Endothelial cell (in vitro differentiated cells): ENCODE data around the gene FAM200B. TPM values are rescaled to one million over a fixed set of nuclear protein-coding genes. Genes with fewer than 3 reads are reported as not detected.

Source experiments
- DNase-seq: peaks from one replicate; pipeline ENCODE4 v3.0.0; 2021; ENCODE audit warnings: low spot score
- H3K27ac Mint-ChIP-seq: one replicate; pipeline ENCODE4 v1.8.0; 2021; ENCODE audit warnings: mixed read lengths, inconsistent platforms; ENCODE audit not compliant: unreplicated experiment
- H3K27me3 Mint-ChIP-seq: one replicate; pipeline ENCODE4 v1.8.0; 2021; ENCODE audit warnings: mild to moderate bottlenecking, moderate library complexity, mixed read lengths, inconsistent platforms; ENCODE audit not compliant: unreplicated experiment
- H3K36me3 Mint-ChIP-seq: one replicate; pipeline ENCODE4 v1.8.0; 2021; ENCODE audit warnings: mild to moderate bottlenecking, low read depth, mixed read lengths, inconsistent platforms; ENCODE audit not compliant: unreplicated experiment
- H3K4me1 Mint-ChIP-seq: one replicate; pipeline ENCODE4 v1.8.0; 2021; ENCODE audit warnings: mild to moderate bottlenecking, mixed read lengths, inconsistent platforms; ENCODE audit not compliant: unreplicated experiment
- H3K4me3 Mint-ChIP-seq: one replicate; pipeline ENCODE4 v1.8.0; 2021; ENCODE audit warnings: mild to moderate bottlenecking, mixed read lengths, inconsistent platforms; ENCODE audit not compliant: unreplicated experiment
- H3K9me3 Mint-ChIP-seq: one replicate; pipeline ENCODE4 v1.8.0; 2021; ENCODE audit warnings: mixed read lengths, inconsistent platforms; ENCODE audit not compliant: unreplicated experiment
- total RNA-seq: library from RNA; stranded (reverse); fragmentation: NEBNext Ultra II Directional; extraction: Animal tissue kit (Norgen Biotek cat#: 25700); gene quantifications from one replicate; pipeline ENCODE4 v1.2.1, GENCODE V29; 2021; ENCODE audit not compliant: unreplicated experiment
- TF ChIP-seq, protein P1 (sequence below): fragments of 200-600 bp; sonication (generic); IDR thresholded peaks from one replicate; pipeline ENCODE4 v1.5.0; 2021; ENCODE audit warnings: antibody characterized with exemption; ENCODE audit not compliant: unreplicated experiment

FAM200B gene
- total RNA-seq, 1 donor from 2014 or later: 22.8 TPM

DNA sequence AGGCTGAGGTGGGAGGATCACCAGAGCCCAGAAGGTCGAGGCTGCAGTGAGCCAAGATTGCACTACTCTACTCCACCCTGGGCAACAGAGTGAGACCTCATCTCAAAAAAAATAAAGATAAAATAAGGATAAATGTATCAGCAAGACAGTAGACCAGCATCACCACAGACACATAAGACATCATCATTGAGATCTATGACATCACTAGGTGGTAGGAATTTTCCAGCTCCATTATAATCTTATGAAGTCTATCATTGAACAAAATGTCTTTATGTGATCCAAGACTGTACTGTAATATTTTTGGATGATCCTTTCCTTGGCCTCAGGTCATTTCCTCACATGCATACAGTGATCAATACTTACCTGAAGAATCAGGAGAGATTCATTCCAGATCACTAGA lies 8.3 kb upstream of the FAM200B start:
- no peaks in the 10 kb centered on the region for H3K36me3 Mint-ChIP-seq
- no peak overlapping the region for H3K4me3 Mint-ChIP-seq
- no peak for DNase-seq
- H3K27me3 Mint-ChIP-seq: no peaks in the 10 kb centered on the region
- H3K27ac Mint-ChIP-seq: no peak overlapping the region
- H3K9me3 Mint-ChIP-seq: no peaks in the 10 kb centered on the region
- TF ChIP-seq, protein P1, sequence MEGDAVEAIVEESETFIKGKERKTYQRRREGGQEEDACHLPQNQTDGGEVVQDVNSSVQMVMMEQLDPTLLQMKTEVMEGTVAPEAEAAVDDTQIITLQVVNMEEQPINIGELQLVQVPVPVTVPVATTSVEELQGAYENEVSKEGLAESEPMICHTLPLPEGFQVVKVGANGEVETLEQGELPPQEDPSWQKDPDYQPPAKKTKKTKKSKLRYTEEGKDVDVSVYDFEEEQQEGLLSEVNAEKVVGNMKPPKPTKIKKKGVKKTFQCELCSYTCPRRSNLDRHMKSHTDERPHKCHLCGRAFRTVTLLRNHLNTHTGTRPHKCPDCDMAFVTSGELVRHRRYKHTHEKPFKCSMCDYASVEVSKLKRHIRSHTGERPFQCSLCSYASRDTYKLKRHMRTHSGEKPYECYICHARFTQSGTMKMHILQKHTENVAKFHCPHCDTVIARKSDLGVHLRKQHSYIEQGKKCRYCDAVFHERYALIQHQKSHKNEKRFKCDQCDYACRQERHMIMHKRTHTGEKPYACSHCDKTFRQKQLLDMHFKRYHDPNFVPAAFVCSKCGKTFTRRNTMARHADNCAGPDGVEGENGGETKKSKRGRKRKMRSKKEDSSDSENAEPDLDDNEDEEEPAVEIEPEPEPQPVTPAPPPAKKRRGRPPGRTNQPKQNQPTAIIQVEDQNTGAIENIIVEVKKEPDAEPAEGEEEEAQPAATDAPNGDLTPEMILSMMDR: no peak
- peaks cover 2% of the 10 kb centered on the region for H3K4me1 Mint-ChIP-seq

DNA sequence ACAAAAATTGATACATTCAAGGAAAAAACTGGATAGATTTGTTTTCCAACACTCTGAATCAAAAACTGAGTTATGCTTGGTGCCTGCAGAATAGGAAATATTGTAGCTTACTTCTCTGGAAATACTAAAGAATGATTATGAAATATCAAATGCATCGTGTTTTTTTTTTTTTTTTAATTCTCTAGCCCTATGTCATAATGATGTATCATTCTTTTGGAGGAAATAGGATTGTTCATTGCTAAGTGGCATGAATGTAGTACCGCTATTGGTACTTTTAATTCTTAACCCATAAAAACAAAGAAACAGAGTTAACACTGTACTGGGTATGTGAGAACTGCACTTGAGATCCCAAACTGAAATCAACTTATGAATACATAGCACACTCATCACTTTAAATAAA lies 7.6 kb upstream of the FAM200B start:
- H3K27ac Mint-ChIP-seq: no peak overlapping the region
- no peaks in the 10 kb centered on the region for H3K9me3 Mint-ChIP-seq
- no peaks in the 10 kb centered on the region for H3K27me3 Mint-ChIP-seq
- peaks cover 2% of the 10 kb centered on the region for H3K4me1 Mint-ChIP-seq
- TF ChIP-seq, protein P1: no peak
- DNase-seq: no peak
- H3K36me3 Mint-ChIP-seq: no peaks in the 10 kb centered on the region
- H3K4me3 Mint-ChIP-seq: no peak overlapping the region

DNA sequence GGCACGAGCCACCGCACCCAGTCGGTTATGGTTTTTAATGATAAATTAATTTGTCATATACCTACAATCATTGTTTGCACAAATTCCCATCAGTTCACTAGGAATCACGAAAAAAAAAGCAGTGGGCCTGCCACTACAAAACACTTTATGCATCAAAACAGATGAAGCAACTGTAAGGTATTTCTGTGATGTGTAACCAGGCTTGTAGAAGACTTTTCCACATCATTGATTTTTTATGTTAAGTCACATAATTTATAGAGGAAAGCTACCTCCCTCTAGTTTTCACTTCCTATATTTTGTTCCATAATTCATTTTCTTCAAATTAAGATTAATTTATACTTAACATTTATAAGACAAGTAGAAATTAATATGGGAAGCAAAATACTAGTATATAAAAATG lies 6.7 kb upstream of the FAM200B start:
- no peak for DNase-seq
- no peaks in the 10 kb centered on the region for H3K9me3 Mint-ChIP-seq
- no peak overlapping the region for H3K4me3 Mint-ChIP-seq
- no peak overlapping the region for H3K27ac Mint-ChIP-seq
- TF ChIP-seq, protein P1: no peak
- no peaks in the 10 kb centered on the region for H3K27me3 Mint-ChIP-seq
- H3K36me3 Mint-ChIP-seq: no peaks in the 10 kb centered on the region
- H3K4me1 Mint-ChIP-seq: peaks cover 7% of the 10 kb centered on the region

DNA sequence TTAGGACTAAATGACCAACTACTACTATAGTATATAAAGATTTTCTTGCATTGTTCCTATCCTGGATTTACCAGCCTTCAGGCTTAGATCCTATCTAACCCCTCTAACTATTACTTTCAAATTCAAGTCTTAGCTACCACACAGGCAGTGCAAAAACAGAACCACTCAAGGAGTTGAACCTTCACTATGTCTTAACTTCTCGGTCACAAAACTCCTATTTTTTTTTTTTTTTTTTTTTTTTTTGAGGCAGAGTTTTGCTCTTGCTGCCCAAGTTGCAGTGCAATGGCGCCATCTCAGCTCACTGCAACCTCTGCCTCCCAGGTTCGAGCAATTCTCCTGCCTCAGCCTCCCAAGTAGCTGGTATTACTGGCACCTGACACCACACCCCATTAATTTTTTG lies 6.3 kb upstream of the FAM200B start:
- Mint-ChIP-seq H3K27me3 (no peaks in the 10 kb centered on the region), H3K4me3 (no peak overlapping the region), H3K27ac (no peak overlapping the region), H3K36me3 (no peaks in the 10 kb centered on the region), H3K4me1 (peaks cover 9% of the 10 kb centered on the region), H3K9me3 (no peaks in the 10 kb centered on the region)
- TF ChIP-seq, protein P1: no peak
- no peak for DNase-seq

DNA sequence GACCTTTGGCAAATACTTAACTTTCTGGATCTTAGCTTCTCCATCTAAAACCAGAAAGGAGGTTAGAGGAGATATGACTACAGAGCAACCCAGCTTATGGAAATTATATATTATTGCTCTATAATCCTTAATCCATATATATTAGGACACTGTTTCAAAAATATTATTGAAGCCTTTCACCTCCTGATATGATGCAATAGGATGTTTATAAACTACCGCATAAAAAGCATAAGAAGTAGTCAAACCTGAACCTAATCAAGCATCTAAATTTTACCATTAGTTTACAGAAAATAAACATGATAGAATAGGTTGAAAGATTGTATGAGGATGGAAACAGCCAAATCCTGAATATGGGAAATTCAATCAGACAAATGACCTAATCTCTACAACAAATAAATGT lies 5.6 kb upstream of the FAM200B start:
- no peak overlapping the region for H3K27ac Mint-ChIP-seq
- no peak for DNase-seq
- H3K4me1 Mint-ChIP-seq: peaks cover 9% of the 10 kb centered on the region
- H3K4me3 Mint-ChIP-seq: no peak overlapping the region
- no peaks in the 10 kb centered on the region for H3K27me3 Mint-ChIP-seq
- H3K9me3 Mint-ChIP-seq: no peaks in the 10 kb centered on the region
- TF ChIP-seq, protein P1: no peak
- H3K36me3 Mint-ChIP-seq: no peaks in the 10 kb centered on the region
